GM12801 (cell line): ENCODE data around the gene OSGIN1.

Experiments used
- CTCF ChIP-seq: IDR thresholded peaks from one replicate; pipeline ENCODE4 v1.5.1; 2011; ENCODE audit warnings: control low read depth; ENCODE audit not compliant: insufficient read length; ENCODE audit errors: extremely low read depth

Gene OSGIN1

GRCh38 chr16:83954577-83955016 is 1.6 kb downstream of the OSGIN1 start:
- TF ChIP-seq CTCF: no peak

- TF ChIP-seq CTCF: no peak
Measured at GRCh38 chr16:83955218-83956130, 2.4 kb downstream of the OSGIN1 start.

GRCh38 chr16:83956336-83957289 is 3.6 kb downstream of the OSGIN1 start:
- TF ChIP-seq CTCF: peak; percentile 95

- TF ChIP-seq CTCF: no peak
Measured at GRCh38 chr16:83957296-83957855, 4.3 kb downstream of the OSGIN1 start.

GRCh38 chr16:83958137-83958845 is 5.3 kb downstream of the OSGIN1 start:
- TF ChIP-seq CTCF: no peak

GRCh38 chr16:83958846-83959565 is 6.0 kb downstream of the OSGIN1 start:
- TF ChIP-seq CTCF: no peak
